RWPE1 (cell line): ENCODE data around the gene RIPOR1.

ENCODE experiments used
- CTCF ChIA-PET: fragments of 350-600 bp; sonication (Branson Sonifier 250); formaldehyde crosslinking; extraction: SDS; loops from one replicate; lab custom pipeline; 2021; lab: Yijun Ruan, JAX
- POLR2A ChIA-PET: fragments of 400-600 bp; formaldehyde crosslinking; extraction: SDS; loops from one replicate; lab custom pipeline; 2020; ENCODE audit warnings: antibody characterized with exemption; ENCODE audit not compliant: low non-redundant PET; lab: Yijun Ruan, JAX
- DNase-seq: peaks from one replicate; pipeline ENCODE4 v3.0.0; 2012; ENCODE audit warnings: low spot score
- H3K27ac ChIP-seq: fragments of 450-650 bp; 2 replicates; pipeline ENCODE4 v1.5.1; 2017
- CTCF ChIP-seq: fragments of 450-650 bp; conservative IDR thresholded peaks from 2 replicates; pipeline ENCODE4 v1.5.1; 2017; ENCODE audit warnings: low read depth, mild to moderate bottlenecking

RIPOR1 gene

GRCh38 chr16:67538666-67539101, 10.1 kb downstream of the RIPOR1 start:
- no peak for DNase-seq
- POLR2A ChIA-PET, result no interaction called here
- CTCF ChIA-PET, result interaction anchor here (0.5 to 1.0 kb wide), 4 partner anchors 15 to 125 kb away, joined by 3 to 4 read pairs (median 4); no protein-coding TSS in a partner anchor
- H3K27ac ChIP-seq, result peak overlapping the region; percentile 61
- TF ChIP-seq CTCF, result no peak

GRCh38 chr16:67539271-67539670, 10.6 kb downstream of the RIPOR1 start:
- ChIA-PET CTCF (interaction anchor here (0.6 to 1.0 kb wide), 3 partner anchors 18 to 124 kb away, joined by 3 to 4 read pairs (median 3); no protein-coding TSS in a partner anchor), POLR2A (no interaction called here)
- peak overlapping the region; percentile 61 for H3K27ac ChIP-seq
- TF ChIP-seq CTCF, result no peak
- DNase-seq, result no peak

DNA sequence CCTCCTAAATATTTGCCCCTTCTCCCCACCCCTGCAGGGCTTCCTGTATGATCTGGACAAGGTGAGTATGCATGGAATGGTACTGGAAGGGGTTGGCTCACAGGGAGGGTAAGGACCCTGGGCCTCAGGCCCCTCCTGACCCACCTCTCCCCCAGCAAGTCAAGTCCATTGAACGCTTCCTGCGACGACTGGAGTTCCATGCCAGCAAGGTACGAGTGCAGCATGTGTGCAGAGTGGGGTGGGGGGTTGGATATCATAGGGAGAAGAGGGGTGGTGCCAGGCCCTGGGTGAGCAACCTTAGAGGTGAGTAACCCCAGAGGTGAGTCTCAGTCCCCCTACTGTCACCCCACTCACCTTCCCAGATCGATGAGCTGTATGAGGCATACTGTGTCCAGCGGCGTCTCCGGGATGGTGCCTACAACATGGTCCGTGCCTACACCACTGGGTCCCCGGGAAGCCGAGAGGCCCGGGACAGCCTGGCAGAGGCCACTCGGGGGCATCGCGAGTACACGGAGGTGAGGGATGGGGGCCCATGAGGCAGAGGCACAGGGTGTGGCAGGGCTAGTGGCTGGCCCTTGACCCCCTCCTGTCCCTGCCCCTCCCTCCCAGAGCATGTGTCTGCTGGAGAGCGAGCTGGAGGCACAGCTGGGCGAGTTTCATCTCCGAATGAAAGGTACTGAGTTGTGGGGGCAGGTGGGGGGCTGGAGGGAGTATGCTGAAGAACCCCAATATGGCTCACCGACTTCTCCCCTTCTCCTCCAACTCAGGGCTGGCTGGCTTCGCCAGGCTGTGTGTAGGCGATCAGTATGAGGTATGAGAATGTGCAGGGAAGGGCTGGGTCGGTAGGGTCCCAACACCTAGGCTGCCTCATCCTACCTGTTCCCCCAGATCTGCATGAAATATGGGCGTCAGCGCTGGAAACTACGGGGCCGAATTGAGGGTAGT, 11.3 kb downstream of the RIPOR1 start:
- no peak for TF ChIP-seq CTCF
- ChIA-PET POLR2A (no interaction called here), CTCF (no interaction called here)
- peak overlapping the region; percentile 61 for H3K27ac ChIP-seq
- no peak for DNase-seq

DNA sequence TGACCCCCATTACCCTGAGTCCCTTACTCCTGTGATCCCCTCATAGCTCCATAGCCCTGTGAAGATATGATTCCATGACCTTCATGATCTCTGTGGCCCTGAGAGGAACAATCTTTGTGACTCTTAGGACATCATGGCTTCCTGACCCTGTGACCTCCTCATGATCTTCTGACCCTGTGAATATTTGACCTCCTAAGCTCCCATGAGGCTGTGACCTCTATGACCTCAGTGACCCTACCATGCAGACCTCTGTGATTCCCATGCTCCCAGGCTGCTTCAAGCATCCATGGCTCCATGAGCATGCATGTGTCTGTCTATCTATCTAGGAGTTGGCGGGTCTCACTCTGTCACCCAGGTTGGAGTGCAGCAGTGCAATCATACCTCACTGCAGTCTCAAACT, 12.1 kb downstream of the RIPOR1 start:
- no peak for TF ChIP-seq CTCF
- ChIA-PET POLR2A (no interaction called here), CTCF (interaction anchor here (0.6 to 0.7 kb wide), 3 partner anchors 128 to 407 kb away, joined by 3 to 8 read pairs (median 4); no protein-coding TSS in a partner anchor)
- H3K27ac ChIP-seq, result peak overlapping the region; percentile 79
- DNase-seq, result no peak

- ChIA-PET CTCF (interaction anchor here (0.5 to 0.9 kb wide), 5 partner anchors 9 to 406 kb away, joined by 3 to 8 read pairs (median 5); no protein-coding TSS in a partner anchor), POLR2A (no interaction called here)
- H3K27ac ChIP-seq, result peak overlapping the region; percentile 79
- TF ChIP-seq CTCF, result no peak
- peak; percentile 61 for DNase-seq
Measured at GRCh38 chr16:67541391-67542263, 13.0 kb downstream of the RIPOR1 start.

DNA sequence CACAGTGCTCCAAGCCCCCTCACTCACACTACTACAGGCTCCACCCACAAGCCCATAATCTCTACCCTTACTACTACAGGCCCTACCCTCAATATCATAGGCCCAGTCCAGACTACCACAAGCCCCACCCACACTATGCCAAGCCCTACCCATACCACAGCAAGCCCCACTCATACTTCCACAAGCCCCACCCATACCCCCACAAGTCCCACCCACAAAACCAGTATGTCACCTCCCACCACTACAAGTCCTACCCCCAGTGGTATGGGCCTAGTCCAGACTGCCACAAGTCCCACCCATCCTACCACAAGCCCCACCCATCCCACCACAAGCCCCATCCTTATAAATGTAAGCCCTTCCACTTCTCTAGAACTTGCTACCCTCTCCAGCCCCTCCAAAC, 13.8 kb downstream of the RIPOR1 start:
- H3K27ac ChIP-seq, result peak overlapping the region; percentile 79
- ChIA-PET CTCF (interaction anchor here (2.2 kb wide), 1 partner anchor 21 kb away, joined by 11 read pairs; no protein-coding TSS in a partner anchor), POLR2A (no interaction called here)
- TF ChIP-seq CTCF, result no peak
- DNase-seq, result peak; percentile 67
